HEK293T (cell line): ENCODE results near the gene EDARADD.

ENCODE experiments used
- CTCF ChIA-PET: fragments of 350-600 bp; formaldehyde crosslinking; extraction: SDS; loops from one replicate; lab custom pipeline; 2021; ENCODE audit warnings: antibody characterized with exemption, inconsistent platforms; lab: Yijun Ruan, JAX
- POLR2A ChIA-PET: fragments of 350-600 bp; formaldehyde crosslinking; extraction: SDS; loops from one replicate; lab custom pipeline; 2020; ENCODE audit warnings: antibody characterized with exemption, inconsistent platforms; lab: Yijun Ruan, JAX
- DNase-seq: peaks from one replicate; pipeline ENCODE4 v3.0.0; 2012; ENCODE audit warnings: mixed read lengths; ENCODE audit errors: extremely low spot score
- ARNT ChIP-seq: fragments of 450-650 bp; IDR thresholded peaks from 2 replicates; pipeline ENCODE4 v1.6.1; 2017; ENCODE audit warnings: mild to moderate bottlenecking
- BHLHE40 ChIP-seq: fragments of 450-650 bp; IDR thresholded peaks from 2 replicates; pipeline ENCODE4 v1.6.1; 2016; ENCODE audit warnings: mild to moderate bottlenecking, moderate library complexity, borderline replicate concordance
- CTBP1 ChIP-seq: fragments of 450-650 bp; IDR thresholded peaks from 2 replicates; pipeline ENCODE4 v1.6.1; 2016; ENCODE audit warnings: borderline replicate concordance
- ELF4 ChIP-seq: fragments of 450-650 bp; IDR thresholded peaks from 2 replicates; pipeline ENCODE4 v1.6.1; 2017; ENCODE audit warnings: antibody characterized with exemption
- FOXA1 ChIP-seq: fragments of 450-650 bp; IDR thresholded peaks from 2 replicates; pipeline ENCODE4 v1.6.1; 2016; ENCODE audit warnings: mild to moderate bottlenecking
- FOXK2 ChIP-seq: fragments of 450-650 bp; IDR thresholded peaks from 2 replicates; pipeline ENCODE4 v1.6.1; 2016; ENCODE audit warnings: mild to moderate bottlenecking
- FOXM1 ChIP-seq: fragments of 450-650 bp; IDR thresholded peaks from 2 replicates; pipeline ENCODE4 v1.6.1; 2017; ENCODE audit warnings: mild to moderate bottlenecking, borderline replicate concordance
- HDGF ChIP-seq: fragments of 450-650 bp; IDR thresholded peaks from 2 replicates; pipeline ENCODE4 v1.6.1; 2017; ENCODE audit warnings: antibody characterized with exemption, borderline replicate concordance
- L3MBTL2 ChIP-seq: fragments of 450-650 bp; conservative IDR thresholded peaks from 2 replicates; pipeline ENCODE4 v1.6.1; 2016; ENCODE audit warnings: mild to moderate bottlenecking
- LEF1 ChIP-seq: fragments of 450-650 bp; IDR thresholded peaks from 2 replicates; pipeline ENCODE4 v1.6.1; 2017; ENCODE audit warnings: mild to moderate bottlenecking, borderline replicate concordance
- NFRKB ChIP-seq: fragments of 450-650 bp; IDR thresholded peaks from 2 replicates; pipeline ENCODE4 v1.6.1; 2016; ENCODE audit warnings: mild to moderate bottlenecking, moderate library complexity
- PKNOX1 ChIP-seq: fragments of 450-650 bp; IDR thresholded peaks from 2 replicates; pipeline ENCODE4 v1.6.1; 2016
- SP1 ChIP-seq: fragments of 450-650 bp; IDR thresholded peaks from 2 replicates; pipeline ENCODE4 v1.6.1; 2017
- SUZ12 ChIP-seq: fragments of 450-650 bp; IDR thresholded peaks from 2 replicates; pipeline ENCODE4 v1.6.1; 2016; ENCODE audit warnings: mild to moderate bottlenecking
- TARDBP ChIP-seq: fragments of 450-650 bp; IDR thresholded peaks from 2 replicates; pipeline ENCODE4 v1.6.1; 2016
- ZNF384 ChIP-seq: fragments of 450-650 bp; IDR thresholded peaks from 2 replicates; pipeline ENCODE4 v1.6.1; 2016

The EDARADD gene

GRCh38 chr1:236494082-236494481, 100.0 kb downstream of the EDARADD start:
- CTCF ChIA-PET, result interaction anchor here (0.6 to 0.9 kb wide), 2 partner anchors 22 to 187 kb away, joined by 3 read pairs; no protein-coding TSS in a partner anchor
- DNase-seq, result no peak
- POLR2A ChIA-PET, result no interaction called here
- TF ChIP-seq PKNOX1 (no peak), BHLHE40 (no peak), LEF1 (no peak), FOXK2 (no peak), L3MBTL2 (no peak), SUZ12 (no peak), FOXM1 (no peak), CTBP1 (no peak), SP1 (no peak), ARNT (no peak), ZNF384 (no peak), HDGF (no peak), NFRKB (no peak), TARDBP (no peak), ELF4 (no peak)

GRCh38 chr1:236494586-236495466, 100.7 kb downstream of the EDARADD start:
- ChIA-PET POLR2A (no interaction called here), CTCF (interaction anchor here (0.6 to 1.4 kb wide), 4 partner anchors 9 to 355 kb away, joined by 3 read pairs; no protein-coding TSS in a partner anchor)
- DNase-seq, result no peak
- TF ChIP-seq FOXK2 (no peak), ZNF384 (no peak), LEF1 (no peak), ARNT (no peak), NFRKB (no peak), SUZ12 (no peak), PKNOX1 (no peak), SP1 (no peak), L3MBTL2 (no peak), BHLHE40 (no peak), HDGF (no peak), TARDBP (no peak), ELF4 (no peak), CTBP1 (no peak), FOXM1 (no peak), FOXA1 (no peak)

GRCh38 chr1:236495467-236496112, 101.5 kb downstream of the EDARADD start:
- TF ChIP-seq SP1 (no peak), FOXM1 (no peak), FOXK2 (no peak), ARNT (no peak)
- ChIA-PET CTCF (interaction anchor here (0.6 to 1.4 kb wide), 2 partner anchors 8 to 337 kb away, joined by 3 read pairs; no protein-coding TSS in a partner anchor), POLR2A (no interaction called here)
- DNase-seq, result no peak

- POLR2A ChIA-PET, result no interaction called here
- CTCF ChIA-PET, result interaction anchor here (0.6 kb wide), 1 partner anchor 89 kb away, joined by 3 read pairs; no protein-coding TSS in a partner anchor
- TF ChIP-seq CTBP1, result no peak
- TF ChIP-seq FOXA1, result no peak
- no peak for TF ChIP-seq ZNF384
- no peak for TF ChIP-seq TARDBP
- TF ChIP-seq FOXM1, result no peak
- TF ChIP-seq ELF4, result no peak
- TF ChIP-seq FOXK2, result no peak
- no peak for TF ChIP-seq HDGF
- TF ChIP-seq L3MBTL2, result no peak
- TF ChIP-seq ARNT, result no peak
- DNase-seq, result no peak
Measured at GRCh38 chr1:236497908-236498307, 103.8 kb downstream of the EDARADD start.

- DNase-seq, result no peak
- ChIA-PET POLR2A (no interaction called here), CTCF (interaction anchor here (0.9 kb wide), 1 partner anchor 11 kb away, joined by 3 read pairs; no protein-coding TSS in a partner anchor)
- TF ChIP-seq FOXK2 (no peak), ZNF384 (no peak), FOXM1 (no peak)
Measured at GRCh38 chr1:236501093-236501492, 107.0 kb downstream of the EDARADD start.

- TF ChIP-seq SUZ12, result no peak
- TF ChIP-seq LEF1, result no peak
- TF ChIP-seq ELF4, result no peak
- no peak for TF ChIP-seq BHLHE40
- TF ChIP-seq L3MBTL2, result no peak
- no peak for TF ChIP-seq TARDBP
- no peak for TF ChIP-seq FOXM1
- TF ChIP-seq ZNF384, result no peak
- no peak for TF ChIP-seq ARNT
- no peak for TF ChIP-seq HDGF
- TF ChIP-seq CTBP1, result no peak
- no peak for TF ChIP-seq FOXA1
- TF ChIP-seq SP1, result no peak
- TF ChIP-seq NFRKB, result no peak
- TF ChIP-seq FOXK2, result no peak
- no peak for TF ChIP-seq PKNOX1
- POLR2A ChIA-PET, result no interaction called here
- no peak for DNase-seq
- CTCF ChIA-PET, result no interaction called here
Measured at GRCh38 chr1:236502579-236502971, 108.5 kb downstream of the EDARADD start.
